Fibroblast of skin of abdomen (primary cell): ENCODE measurements around the gene PAXIP1.

Source experiments
- DNase-seq: peaks from one replicate; pipeline ENCODE4 v3.0.0-alpha.2; 2013

PAXIP1 gene

GRCh38 chr7:154990964-154991540 is 11.9 kb downstream of the PAXIP1 start:
- no peak for DNase-seq

GRCh38 chr7:154987571-154987970 is 15.4 kb downstream of the PAXIP1 start:
- DNase-seq = no peak

DNA sequence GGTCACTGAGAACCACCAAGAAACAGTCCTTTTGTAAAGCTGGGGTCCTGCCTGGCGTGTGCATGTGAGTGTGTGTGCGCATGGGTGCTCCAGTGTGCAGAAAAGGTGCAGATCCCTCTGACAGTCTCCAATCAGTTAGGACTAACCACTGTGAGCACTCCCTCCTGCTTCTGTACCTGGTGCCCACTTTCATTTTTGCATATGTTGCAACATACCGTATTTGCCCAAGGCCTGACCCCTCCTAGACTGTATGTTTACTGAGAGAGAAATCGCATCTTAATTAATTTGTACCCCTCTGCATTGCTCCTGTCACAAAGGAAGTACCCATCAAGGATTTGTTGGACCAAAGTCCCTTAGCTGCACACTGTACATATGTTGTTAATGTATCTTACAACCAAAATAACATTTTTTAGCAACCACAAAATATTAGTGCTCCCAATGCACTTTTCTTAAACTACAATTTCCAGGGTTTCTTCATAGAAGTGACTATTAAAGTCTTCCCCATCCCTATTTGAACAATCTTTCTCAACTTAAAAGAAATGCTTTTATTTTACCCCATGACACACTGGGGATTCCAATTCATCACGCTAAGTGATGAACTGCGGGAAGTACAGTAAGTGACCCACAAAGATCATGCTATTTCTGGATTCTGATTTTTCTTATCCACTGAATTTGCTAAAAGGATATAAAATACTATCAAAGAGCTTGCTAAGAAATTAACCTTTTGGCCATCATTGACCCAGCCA is 16.6 kb downstream of the PAXIP1 start:
- no peak for DNase-seq

DNA sequence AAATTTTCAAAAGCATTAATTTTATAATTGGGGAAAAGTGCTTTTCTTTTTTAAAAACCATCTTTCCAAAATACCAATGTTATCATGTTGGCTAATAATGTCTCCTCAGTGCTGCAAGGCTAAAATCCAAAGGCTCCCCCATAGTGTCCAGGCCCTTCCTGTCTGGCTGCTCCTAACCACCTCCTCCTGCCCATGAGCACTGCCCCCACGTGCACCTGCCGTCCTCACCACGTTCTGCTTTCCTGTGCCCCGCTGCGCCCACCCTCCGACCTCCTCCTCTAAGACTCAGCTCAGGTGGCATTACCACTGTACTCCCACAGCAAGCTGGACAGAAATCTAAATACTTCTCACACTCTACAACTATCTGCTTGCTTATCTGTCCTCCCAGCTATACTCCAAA is 17.7 kb downstream of the PAXIP1 start:
- no peak for DNase-seq

DNA sequence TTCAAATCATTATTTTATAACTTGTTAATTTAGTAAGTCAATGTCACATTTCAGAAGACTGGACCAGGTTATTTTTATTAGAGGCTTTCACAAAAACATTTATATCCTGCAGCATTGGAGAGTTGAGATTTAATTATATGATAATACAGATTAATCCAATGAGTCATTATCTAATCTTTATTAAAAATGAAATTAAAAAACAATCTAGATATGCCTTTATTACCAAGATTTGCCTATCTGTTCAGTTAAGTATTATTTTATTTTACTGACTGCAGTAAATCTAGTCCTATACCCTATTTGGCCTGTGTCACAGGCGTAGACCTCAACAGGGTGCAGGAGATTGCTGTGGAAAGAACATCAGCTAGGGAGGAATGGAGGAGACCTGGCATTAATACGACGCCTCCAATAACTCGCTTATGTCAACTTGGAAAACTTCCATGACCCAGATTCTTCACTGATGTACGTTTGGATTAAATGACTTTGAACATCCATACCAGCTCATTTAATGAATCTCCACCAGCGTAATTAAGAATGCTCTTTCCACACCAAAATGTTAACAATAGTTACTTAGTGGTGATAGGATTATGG is 18.2 kb downstream of the PAXIP1 start:
- no peak for DNase-seq

- no peak for DNase-seq
These were observed 24.9 kb downstream of the PAXIP1 start for GRCh38 chr7:154978017-154978416.

GRCh38 chr7:154977250-154977649 is 25.7 kb downstream of the PAXIP1 start:
- DNase-seq = no peak

- DNase-seq = no peak
These were observed 26.1 kb downstream of the PAXIP1 start for GRCh38 chr7:154976844-154977243.

- no peak for DNase-seq
These were observed 26.9 kb downstream of the PAXIP1 start for GRCh38 chr7:154975984-154976383.

DNA sequence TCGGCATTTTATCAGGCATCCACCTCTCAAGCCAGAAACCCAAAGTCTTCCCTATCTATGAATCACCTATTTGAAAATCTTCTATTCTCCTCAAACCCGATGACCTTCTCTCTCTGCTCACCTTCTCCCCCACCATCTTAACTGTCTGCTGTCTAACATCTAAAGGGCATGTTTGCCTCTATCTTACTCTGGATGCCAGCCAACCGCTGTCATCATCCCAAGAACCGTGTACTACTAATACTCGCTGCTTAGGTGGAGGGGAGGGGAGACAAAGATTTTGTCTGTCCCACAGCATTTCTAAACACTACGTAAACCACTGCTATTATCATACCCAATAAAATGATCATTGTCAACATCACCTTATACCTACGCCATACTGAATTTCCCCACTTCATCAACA is 29.5 kb downstream of the PAXIP1 start:
- DNase-seq = no peak

DNA sequence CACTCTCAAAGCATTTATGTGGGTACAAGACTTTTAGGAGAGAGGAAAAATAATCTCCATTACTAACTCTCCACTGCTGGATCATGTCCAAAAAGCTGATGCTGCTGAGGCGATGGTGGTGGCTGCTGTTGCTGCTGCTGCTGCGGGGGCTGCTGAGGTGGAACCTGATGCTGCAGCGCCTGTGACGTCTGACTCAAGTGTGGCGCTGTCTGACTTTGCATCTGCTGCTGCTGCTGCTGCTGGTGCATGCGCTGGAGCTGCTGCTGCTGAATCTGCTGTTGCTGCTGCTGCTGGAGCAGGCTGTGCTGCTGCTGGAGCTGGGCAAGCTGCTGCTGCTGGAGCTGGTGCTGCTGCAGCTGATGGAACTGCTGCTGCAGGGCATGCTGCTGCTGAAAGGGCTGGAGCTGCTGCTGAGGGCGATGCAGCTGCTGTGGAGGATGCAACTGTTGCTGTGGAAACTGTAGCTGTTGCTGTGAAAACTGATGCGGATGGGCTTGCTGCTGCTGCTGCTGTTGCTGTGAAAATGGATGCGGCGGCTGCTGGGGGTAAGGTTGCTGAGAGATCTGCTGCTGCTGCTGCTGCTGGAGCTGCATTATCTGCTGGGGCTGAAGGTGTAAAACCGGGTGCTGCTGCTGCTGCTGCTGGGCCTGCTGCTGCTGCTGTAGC is 34.5 kb downstream of the PAXIP1 start:
- DNase-seq = peak; percentile 2

GRCh38 chr7:154967401-154967955 is 35.4 kb downstream of the PAXIP1 start:
- no peak for DNase-seq

- DNase-seq = no peak
These were observed 37.9 kb downstream of the PAXIP1 start for GRCh38 chr7:154965014-154965413.

DNA sequence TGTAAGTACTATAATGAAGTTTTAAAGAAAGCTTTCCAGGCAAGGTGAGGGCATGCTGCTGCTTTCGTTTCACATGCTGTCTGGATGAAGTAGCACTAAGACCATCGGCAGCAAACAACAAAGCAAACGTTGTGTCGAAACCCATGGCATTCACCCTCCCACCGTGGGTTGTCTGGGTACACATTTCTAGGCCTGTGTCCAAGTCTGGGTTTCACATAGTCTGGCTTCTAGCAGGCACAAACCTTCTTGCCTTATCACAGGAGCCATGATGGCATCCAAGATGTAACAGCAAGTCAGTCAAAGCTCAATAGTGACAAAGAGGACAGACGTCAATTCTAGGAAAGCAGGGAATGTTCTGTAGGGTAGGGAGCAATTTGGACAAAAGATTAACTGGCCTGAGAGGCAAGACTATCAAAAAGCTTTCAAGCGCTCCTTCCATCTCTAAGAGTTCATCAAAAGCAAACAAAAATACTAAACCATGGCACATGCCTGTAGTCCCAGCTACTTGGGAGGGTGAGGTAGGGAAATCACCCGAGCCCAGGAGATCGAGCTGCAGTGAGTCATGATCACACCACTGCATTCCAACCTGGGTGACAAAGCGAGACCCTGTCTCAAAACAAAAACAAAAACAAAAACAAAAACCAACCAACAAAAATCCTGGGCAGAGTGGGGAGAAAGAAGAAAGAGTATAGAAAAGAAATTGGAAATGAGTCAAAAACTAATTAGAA is 42.7 kb downstream of the PAXIP1 start:
- DNase-seq = no peak

DNA sequence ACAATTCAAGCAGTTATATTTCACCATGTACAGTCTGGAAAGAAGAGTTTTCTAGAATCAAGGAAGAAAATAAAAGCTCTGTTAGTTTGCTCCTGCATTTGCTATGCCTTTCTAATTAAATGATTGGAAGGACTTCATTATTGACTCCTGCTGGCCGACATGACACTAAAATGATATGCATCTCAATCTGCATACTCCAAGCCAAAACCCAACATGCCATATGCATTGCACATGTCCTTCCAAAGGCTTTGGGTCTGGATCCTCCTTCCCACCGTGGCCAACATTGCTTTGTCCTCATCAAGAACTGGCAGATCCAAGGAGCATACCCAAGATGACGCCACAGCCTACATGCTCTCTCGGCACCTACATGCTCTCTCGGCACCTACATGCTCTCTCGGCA is 46.5 kb downstream of the PAXIP1 start:
- DNase-seq = no peak

DNA sequence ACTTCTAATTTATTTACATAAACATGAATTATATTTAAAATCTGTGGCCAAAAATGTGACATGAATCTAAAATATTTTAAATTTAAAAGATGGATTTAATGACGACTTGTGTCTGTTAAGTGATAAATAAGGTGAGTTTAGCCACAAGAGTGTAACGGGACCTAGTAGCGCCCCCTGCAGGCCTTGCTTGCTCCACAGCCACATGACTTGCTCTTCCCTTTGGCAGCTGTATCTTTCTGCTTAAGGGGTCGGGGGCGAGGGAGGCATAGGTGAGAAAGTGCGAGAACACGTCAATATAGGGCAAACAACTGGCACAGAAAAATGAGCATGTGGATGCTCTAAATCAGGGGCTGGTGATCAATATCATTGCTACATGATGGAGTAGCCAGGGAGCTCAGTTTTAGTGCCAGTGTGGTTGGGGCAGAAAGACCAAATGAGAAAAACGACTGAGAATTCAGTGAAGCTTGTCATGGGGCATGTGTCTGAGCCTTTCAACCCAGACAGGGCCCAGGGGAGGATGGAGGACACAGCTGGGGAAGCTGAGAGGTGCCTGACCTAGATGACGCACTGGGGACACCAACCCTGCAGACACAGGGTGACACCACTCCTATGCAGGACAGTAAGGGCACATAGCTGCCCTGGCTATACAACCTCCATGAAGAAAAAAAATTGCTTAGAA is 49.8 kb downstream of the PAXIP1 start:
- peak; percentile 10 for DNase-seq

DNA sequence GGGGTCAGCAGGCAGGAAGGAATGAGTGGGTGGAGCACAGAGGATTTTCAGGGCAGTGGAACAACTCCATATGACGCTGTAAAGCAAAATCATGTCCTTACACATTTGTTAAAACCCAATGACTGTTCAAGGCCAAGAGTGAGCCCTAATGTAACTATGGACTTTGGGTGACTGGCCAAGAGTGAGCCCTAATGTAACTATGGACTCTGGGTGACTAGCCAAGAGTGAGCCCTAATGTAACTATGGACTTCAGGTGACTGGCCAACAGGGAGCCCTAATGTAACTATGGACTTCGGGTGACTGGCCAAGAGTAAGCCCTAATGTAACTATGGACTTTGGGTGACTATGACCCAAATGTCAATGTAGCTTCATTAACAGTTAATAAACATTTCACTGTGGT is 52.0 kb downstream of the PAXIP1 start:
- no peak for DNase-seq

GRCh38 chr7:154947604-154948003 is 55.3 kb downstream of the PAXIP1 start:
- no peak for DNase-seq

- DNase-seq = no peak
These were observed 56.8 kb downstream of the PAXIP1 start for GRCh38 chr7:154946166-154946565.

DNA sequence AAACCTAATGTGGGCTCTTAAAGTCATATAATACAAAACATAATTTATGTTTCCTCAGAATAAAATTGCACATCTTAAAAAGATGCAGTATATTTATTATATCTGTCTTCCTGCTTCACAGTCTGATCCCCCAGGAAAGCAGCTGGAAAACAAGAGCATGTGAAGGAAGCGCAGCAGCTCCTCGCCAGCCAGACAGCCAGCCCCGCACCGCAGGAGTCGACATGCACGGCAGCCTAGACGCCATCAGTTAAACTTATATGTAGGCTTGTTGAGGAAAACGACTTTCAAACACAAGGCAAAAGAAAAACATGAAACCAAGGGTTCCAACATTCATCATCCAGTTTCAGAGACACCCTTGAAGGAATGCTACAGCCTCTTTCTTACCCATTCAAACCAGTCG is 59.0 kb downstream of the PAXIP1 start:
- DNase-seq = no peak

DNA sequence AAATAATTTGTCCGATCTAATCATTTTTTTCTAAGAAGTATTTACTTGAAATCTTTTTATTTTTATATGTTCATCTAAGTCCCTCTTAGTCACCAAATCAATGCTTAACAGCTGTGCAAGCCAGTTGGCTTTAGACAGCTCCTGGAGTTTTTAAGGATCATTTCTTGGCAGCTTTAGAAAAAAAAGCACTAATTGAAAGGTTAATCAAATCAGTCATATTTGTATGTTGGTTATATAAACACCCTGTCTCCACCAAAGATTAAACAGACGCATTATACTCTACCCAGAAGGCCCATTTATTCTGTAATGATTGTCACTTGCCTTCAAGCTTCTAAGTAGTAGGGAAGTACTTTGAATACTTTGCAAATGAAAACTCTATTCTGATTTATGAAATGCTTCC is 60.2 kb downstream of the PAXIP1 start:
- no peak for DNase-seq

- no peak for DNase-seq
These were observed 65.1 kb downstream of the PAXIP1 start for GRCh38 chr7:154937837-154938236.
